Measurements from ENCODE around the gene CALN1. TPM values are rescaled to one million over a fixed set of nuclear protein-coding genes. Genes with fewer than 3 reads are reported as not detected.

The CALN1 gene
- total RNA-seq, 1 donor from 2014 or later, result not detected

GRCh38 chr7:72244826-72245398 is 167.2 kb downstream of the CALN1 start:
- DNase-seq (ENCODE audit: low read depth), result no peak
- Histone ChIP-seq H3K27me3 (ENCODE audit: control insufficient read depth, insufficient read depth, low read length) (no peaks in the 10 kb centered on the region), H3K4me3 (ENCODE audit: low read depth, low read length) (no peak overlapping the region), H3K36me3 (ENCODE audit: control insufficient read depth, insufficient read depth, low read length) (no peaks in the 10 kb centered on the region)
- TF ChIP-seq CTCF (IDR thresholded peaks at IDR 0.05; ENCODE audit: insufficient read depth, low read length, severe bottlenecking), result no peak
- FAIRE-seq, result no peak

- Histone ChIP-seq H3K27me3 (ENCODE audit: control insufficient read depth, insufficient read depth, low read length) (no peaks in the 10 kb centered on the region), H3K4me3 (ENCODE audit: low read depth, low read length) (no peak overlapping the region), H3K36me3 (ENCODE audit: control insufficient read depth, insufficient read depth, low read length) (no peaks in the 10 kb centered on the region)
- no peak for TF ChIP-seq CTCF (IDR thresholded peaks at IDR 0.05; ENCODE audit: insufficient read depth, low read length, severe bottlenecking)
- no peak for DNase-seq (ENCODE audit: low read depth)
- no peak for FAIRE-seq
Measured at GRCh38 chr7:72243329-72243728, 168.8 kb downstream of the CALN1 start.

- FAIRE-seq, result no peak
- TF ChIP-seq CTCF (IDR thresholded peaks at IDR 0.05; ENCODE audit: insufficient read depth, low read length, severe bottlenecking), result no peak
- DNase-seq (ENCODE audit: low read depth), result no peak
Measured at GRCh38 chr7:72235351-72235750, 176.8 kb downstream of the CALN1 start.

GRCh38 chr7:72234086-72234485 is 178.1 kb downstream of the CALN1 start:
- no peak for FAIRE-seq
- H3K36me3 ChIP-seq (ENCODE audit: control insufficient read depth, insufficient read depth, low read length), result no peaks in the 10 kb centered on the region
- no peak for TF ChIP-seq CTCF (IDR thresholded peaks at IDR 0.05; ENCODE audit: insufficient read depth, low read length, severe bottlenecking)
- H3K27me3 ChIP-seq (ENCODE audit: control insufficient read depth, insufficient read depth, low read length), result no peaks in the 10 kb centered on the region
- no peak overlapping the region for H3K4me3 ChIP-seq (ENCODE audit: low read depth, low read length)
- DNase-seq (ENCODE audit: low read depth), result no peak

More at GRCh38 chr7:72235351-72235750, 176.8 kb downstream of the CALN1 start:
- Histone ChIP-seq H3K4me3 (ENCODE audit: low read depth, low read length) (no peak overlapping the region), H3K36me3 (ENCODE audit: control insufficient read depth, insufficient read depth, low read length) (no peaks in the 10 kb centered on the region), H3K27me3 (ENCODE audit: control insufficient read depth, insufficient read depth, low read length) (no peaks in the 10 kb centered on the region)

GRCh38 chr7:72230281-72230680 is 181.9 kb downstream of the CALN1 start:
- H3K36me3 ChIP-seq (ENCODE audit: control insufficient read depth, insufficient read depth, low read length), result no peaks in the 10 kb centered on the region
- H3K4me3 ChIP-seq (ENCODE audit: low read depth, low read length), result no peak overlapping the region
- no peak for TF ChIP-seq CTCF (IDR thresholded peaks at IDR 0.05; ENCODE audit: insufficient read depth, low read length, severe bottlenecking)
- FAIRE-seq (no peak), DNase-seq (ENCODE audit: low read depth) (no peak)
- H3K27me3 ChIP-seq (ENCODE audit: control insufficient read depth, insufficient read depth, low read length), result no peaks in the 10 kb centered on the region

GRCh38 chr7:72223351-72223750 is 188.8 kb downstream of the CALN1 start:
- DNase-seq (ENCODE audit: low read depth) (no peak), FAIRE-seq (no peak)
- no peaks in the 10 kb centered on the region for H3K27me3 ChIP-seq (ENCODE audit: control insufficient read depth, insufficient read depth, low read length)
- no peaks in the 10 kb centered on the region for H3K36me3 ChIP-seq (ENCODE audit: control insufficient read depth, insufficient read depth, low read length)
- no peak overlapping the region for H3K4me3 ChIP-seq (ENCODE audit: low read depth, low read length)
- TF ChIP-seq CTCF (IDR thresholded peaks at IDR 0.05; ENCODE audit: insufficient read depth, low read length, severe bottlenecking), result no peak
